ENCODE measurements around the gene CELSR1.
"Not testable (repeated sequence)": the region's sequence is repeated elsewhere in the genome, so short reads cannot be mapped to it uniquely, and the experiment has no call there.

The CELSR1 gene

GRCh38 chr22:46511151-46512038 is 26.0 kb downstream of the CELSR1 start:
- no peak for DNase-seq

GRCh38 chr22:46509416-46510089 is 27.9 kb downstream of the CELSR1 start:
- no peak for DNase-seq

- no peak for DNase-seq
These were observed 28.9 kb downstream of the CELSR1 start for GRCh38 chr22:46508491-46508999.

- DNase-seq: no peak
These were observed 29.7 kb downstream of the CELSR1 start for GRCh38 chr22:46507451-46508425.

- no peak for DNase-seq
These were observed 32.8 kb downstream of the CELSR1 start for GRCh38 chr22:46504584-46504983.

GRCh38 chr22:46502440-46503175 is 34.8 kb downstream of the CELSR1 start:
- no peak for DNase-seq

- DNase-seq: no peak
These were observed 35.7 kb downstream of the CELSR1 start for GRCh38 chr22:46501701-46502100.

GRCh38 chr22:46501265-46501664 is 36.2 kb downstream of the CELSR1 start:
- DNase-seq: not testable (repeated sequence)

- no peak for DNase-seq
These were observed 37.2 kb downstream of the CELSR1 start for GRCh38 chr22:46500201-46500600.

- DNase-seq: no peak
These were observed 37.6 kb downstream of the CELSR1 start for GRCh38 chr22:46499805-46500189.

- no peak for DNase-seq
These were observed 45.5 kb downstream of the CELSR1 start for GRCh38 chr22:46491946-46492345.

- DNase-seq: no peak
These were observed 46.9 kb downstream of the CELSR1 start for GRCh38 chr22:46490538-46490937.

- DNase-seq: no peak
These were observed 50.3 kb downstream of the CELSR1 start for GRCh38 chr22:46486996-46487717.

GRCh38 chr22:46484861-46485595 is 52.4 kb downstream of the CELSR1 start:
- no peak for DNase-seq

GRCh38 chr22:46484156-46484860 is 53.1 kb downstream of the CELSR1 start:
- no peak for DNase-seq

- DNase-seq: no peak
These were observed 54.1 kb downstream of the CELSR1 start for GRCh38 chr22:46483353-46483752.

- DNase-seq: no peak
These were observed 55.3 kb downstream of the CELSR1 start for GRCh38 chr22:46482056-46482675.

GRCh38 chr22:46481386-46481785 is 56.0 kb downstream of the CELSR1 start:
- DNase-seq: no peak

- DNase-seq: no peak
These were observed 57.0 kb downstream of the CELSR1 start for GRCh38 chr22:46480396-46480795.

Measured in activated effector memory CD4-positive, alpha-beta T cell treated with anti-CD3 and anti-CD28 coated beads, Interleukin-2, amount 50 U/mL, for 16 hours (primary cell).